Measurements from ENCODE around the gene MUSK. TPM values are rescaled to one million over a fixed set of nuclear protein-coding genes. Genes with fewer than 3 reads are reported as not detected.

MUSK gene
- total RNA-seq, 2 experiments from 2014 or later: not detected

- Mint-ChIP-seq H3K4me1 (ENCODE audit: low read depth) (no peaks in the 10 kb centered on the region), H3K27ac (no peak overlapping the region), H3K27me3 (peaks cover 2% of the 10 kb centered on the region), H3K9me3 (no peaks in the 10 kb centered on the region), H3K36me3 (ENCODE audit: low read depth) (no peaks in the 10 kb centered on the region), H3K4me3 (no peak overlapping the region)
- ATAC-seq: no peak
- no peak for TF ChIP-seq CTCF (IDR thresholded peaks at IDR 0.05)
- no peak for DNase-seq
- intact Hi-C loops (cut with micrococcal nuclease): loop anchor here (10.0 kb wide), 1 partner anchor 58 kb away; no protein-coding TSS in a partner anchor
- ChIA-PET POLR2A (no interaction called here), CTCF (no interaction called here)
Observed at GRCh38 chr9:110712955-110713354, 44.4 kb downstream of the MUSK start.

- H3K27ac Mint-ChIP-seq: no peak overlapping the region
Observed at GRCh38 chr9:110714314-110714713, 45.7 kb downstream of the MUSK start.

GRCh38 chr9:110728058-110728457, 59.5 kb downstream of the MUSK start:
- no peaks in the 10 kb centered on the region for H3K4me1 Mint-ChIP-seq (ENCODE audit: low read depth)
- DNase-seq: no peak
- H3K9me3 Mint-ChIP-seq: no peaks in the 10 kb centered on the region
- H3K36me3 Mint-ChIP-seq (ENCODE audit: low read depth): no peaks in the 10 kb centered on the region
- no peaks in the 10 kb centered on the region for H3K27me3 Mint-ChIP-seq
- ChIA-PET CTCF (no interaction called here), POLR2A (no interaction called here)
- no peak for TF ChIP-seq CTCF (IDR thresholded peaks at IDR 0.05)
- no peak overlapping the region for H3K4me3 Mint-ChIP-seq
- no peak overlapping the region for H3K27ac Mint-ChIP-seq
- no peak for ATAC-seq
- intact Hi-C loops (cut with micrococcal nuclease): no loop called here

More at GRCh38 chr9:110714314-110714713, 45.7 kb downstream of the MUSK start:
- Mint-ChIP-seq H3K9me3 (no peaks in the 10 kb centered on the region), H3K27me3 (peaks cover 2% of the 10 kb centered on the region), H3K36me3 (ENCODE audit: low read depth) (no peaks in the 10 kb centered on the region), H3K4me3 (no peak overlapping the region), H3K4me1 (ENCODE audit: low read depth) (no peaks in the 10 kb centered on the region)
- ATAC-seq: no peak
- ChIA-PET POLR2A (no interaction called here), CTCF (no interaction called here)
- intact Hi-C loops (cut with micrococcal nuclease): loop anchor here (10.0 kb wide), 1 partner anchor 60 kb away; no protein-coding TSS in a partner anchor
- DNase-seq: no peak
- TF ChIP-seq CTCF (IDR thresholded peaks at IDR 0.05): no peak

GRCh38 chr9:110729641-110730040, 61.0 kb downstream of the MUSK start:
- Mint-ChIP-seq H3K36me3 (ENCODE audit: low read depth) (no peaks in the 10 kb centered on the region), H3K4me3 (no peak overlapping the region), H3K27ac (no peak overlapping the region), H3K4me1 (ENCODE audit: low read depth) (no peaks in the 10 kb centered on the region), H3K27me3 (no peaks in the 10 kb centered on the region), H3K9me3 (no peaks in the 10 kb centered on the region)
- intact Hi-C loops (cut with micrococcal nuclease): no loop called here
- ChIA-PET POLR2A (no interaction called here), CTCF (no interaction called here)
- no peak for TF ChIP-seq CTCF (IDR thresholded peaks at IDR 0.05)
- DNase-seq (no peak), ATAC-seq (no peak)

GRCh38 chr9:110731437-110732028, 62.9 kb downstream of the MUSK start:
- DNase-seq (no peak), ATAC-seq (no peak)
- no peak for TF ChIP-seq CTCF (IDR thresholded peaks at IDR 0.05)
- ChIA-PET CTCF (no interaction called here), POLR2A (no interaction called here)
- Mint-ChIP-seq H3K9me3 (peaks cover 5% of the 10 kb centered on the region), H3K27ac (no peak overlapping the region), H3K36me3 (ENCODE audit: low read depth) (no peaks in the 10 kb centered on the region), H3K4me3 (no peak overlapping the region), H3K27me3 (no peaks in the 10 kb centered on the region), H3K4me1 (ENCODE audit: low read depth) (no peaks in the 10 kb centered on the region)
- intact Hi-C loops (cut with micrococcal nuclease): no loop called here

All from activated CD8-positive, alpha-beta T cell treated with anti-CD3 and anti-CD28 coated beads for 36 hours (primary cell).